ENCODE results near the gene AAMP.

Gene AAMP

DNA sequence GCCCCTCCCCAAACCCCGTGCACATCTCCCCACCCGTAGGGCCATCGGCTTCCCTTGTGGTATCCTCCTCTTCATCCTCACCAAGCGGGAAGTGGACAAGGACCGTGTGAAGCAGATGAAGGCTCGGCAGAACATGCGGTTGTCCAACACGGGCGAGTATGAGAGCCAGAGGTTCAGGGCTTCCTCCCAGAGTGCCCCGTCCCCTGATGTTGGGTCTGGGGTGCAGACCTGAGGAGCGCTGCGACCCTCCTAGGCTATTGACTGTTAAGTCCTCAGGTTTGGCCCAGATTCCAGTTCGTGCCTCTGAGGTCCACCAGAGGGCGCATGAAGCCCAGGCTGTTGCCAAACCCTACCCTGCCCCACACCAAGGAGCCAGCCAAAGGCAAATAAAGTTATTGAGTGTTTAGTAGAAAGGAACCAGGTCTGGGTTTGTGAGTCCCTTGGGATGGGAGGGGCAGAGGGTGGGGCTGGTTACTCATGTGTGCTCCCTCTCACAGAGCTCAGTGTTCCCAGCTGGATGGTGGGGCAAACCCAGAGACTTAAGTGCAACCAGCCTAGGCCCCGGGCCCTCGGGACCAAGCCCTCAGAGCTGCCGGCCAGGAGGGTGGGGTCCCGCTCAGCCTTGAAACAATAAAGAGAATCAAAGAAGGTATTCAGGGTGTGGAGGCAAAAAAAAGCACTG lies 2.7 kb upstream of the AAMP start (continued):
- TF ChIP-seq ZNF391 (tag by site-specific recombination; IDR thresholded peaks at IDR 0.05; ENCODE audit: borderline replicate concordance, low read depth) = 0 out of 2 replicates have a peak, but pooled peaks have one; percentile 37
- peak; percentile 63; the same call in 1 of the 2 replicates for TF ChIP-seq ZNF2 (tag by site-specific recombination; IDR thresholded peaks at IDR 0.05)
- TF ChIP-seq ZNF311 (tag by site-specific recombination; IDR thresholded peaks at IDR 0.05; ENCODE audit: borderline replicate concordance) = no peak
- no peak for TF ChIP-seq ZSCAN23 (tag by site-specific recombination; IDR thresholded peaks at IDR 0.05)
- no peak for TF ChIP-seq ZNF530 (tag by site-specific recombination; IDR thresholded peaks at IDR 0.05; ENCODE audit: low read depth)
- TF ChIP-seq ZNF561 (tag by site-specific recombination; IDR thresholded peaks at IDR 0.05; ENCODE audit: borderline replicate concordance) = 0 out of 2 replicates have a peak, but pooled peaks have one; percentile 37
- TF ChIP-seq, protein P1, sequence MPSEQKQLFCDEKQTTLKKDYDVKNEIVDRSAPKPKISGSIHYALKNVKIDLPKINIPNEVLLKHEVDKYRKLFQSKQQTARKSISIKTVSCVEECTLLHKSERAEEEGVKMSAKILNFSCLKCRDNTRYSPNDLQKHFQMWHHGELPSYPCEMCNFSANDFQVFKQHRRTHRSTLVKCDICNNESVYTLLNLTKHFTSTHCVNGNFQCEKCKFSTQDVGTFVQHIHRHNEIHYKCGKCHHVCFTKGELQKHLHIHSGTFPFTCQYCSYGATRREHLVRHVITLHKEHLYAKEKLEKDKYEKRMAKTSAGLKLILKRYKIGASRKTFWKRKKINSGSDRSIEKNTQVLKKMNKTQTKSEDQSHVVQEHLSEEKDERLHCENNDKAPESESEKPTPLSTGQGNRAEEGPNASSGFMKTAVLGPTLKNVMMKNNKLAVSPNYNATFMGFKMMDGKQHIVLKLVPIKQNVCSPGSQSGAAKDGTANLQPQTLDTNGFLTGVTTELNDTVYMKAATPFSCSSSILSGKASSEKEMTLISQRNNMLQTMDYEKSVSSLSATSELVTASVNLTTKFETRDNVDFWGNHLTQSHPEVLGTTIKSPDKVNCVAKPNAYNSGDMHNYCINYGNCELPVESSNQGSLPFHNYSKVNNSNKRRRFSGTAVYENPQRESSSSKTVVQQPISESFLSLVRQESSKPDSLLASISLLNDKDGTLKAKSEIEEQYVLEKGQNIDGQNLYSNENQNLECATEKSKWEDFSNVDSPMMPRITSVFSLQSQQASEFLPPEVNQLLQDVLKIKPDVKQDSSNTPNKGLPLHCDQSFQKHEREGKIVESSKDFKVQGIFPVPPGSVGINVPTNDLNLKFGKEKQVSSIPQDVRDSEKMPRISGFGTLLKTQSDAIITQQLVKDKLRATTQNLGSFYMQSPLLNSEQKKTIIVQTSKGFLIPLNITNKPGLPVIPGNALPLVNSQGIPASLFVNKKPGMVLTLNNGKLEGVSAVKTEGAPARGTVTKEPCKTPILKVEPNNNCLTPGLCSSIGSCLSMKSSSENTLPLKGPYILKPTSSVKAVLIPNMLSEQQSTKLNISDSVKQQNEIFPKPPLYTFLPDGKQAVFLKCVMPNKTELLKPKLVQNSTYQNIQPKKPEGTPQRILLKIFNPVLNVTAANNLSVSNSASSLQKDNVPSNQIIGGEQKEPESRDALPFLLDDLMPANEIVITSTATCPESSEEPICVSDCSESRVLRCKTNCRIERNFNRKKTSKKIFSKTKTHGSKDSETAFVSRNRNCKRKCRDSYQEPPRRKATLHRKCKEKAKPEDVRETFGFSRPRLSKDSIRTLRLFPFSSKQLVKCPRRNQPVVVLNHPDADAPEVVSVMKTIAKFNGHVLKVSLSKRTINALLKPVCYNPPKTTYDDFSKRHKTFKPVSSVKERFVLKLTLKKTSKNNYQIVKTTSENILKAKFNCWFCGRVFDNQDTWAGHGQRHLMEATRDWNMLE (tag by site-specific recombination; conservative IDR thresholded peaks at IDR 0.05; ENCODE audit: low read depth) = no peak
- no peak for TF ChIP-seq ZNF202 (tag by site-specific recombination; IDR thresholded peaks at IDR 0.05; ENCODE audit: borderline replicate concordance)
- TF ChIP-seq, protein P2, sequence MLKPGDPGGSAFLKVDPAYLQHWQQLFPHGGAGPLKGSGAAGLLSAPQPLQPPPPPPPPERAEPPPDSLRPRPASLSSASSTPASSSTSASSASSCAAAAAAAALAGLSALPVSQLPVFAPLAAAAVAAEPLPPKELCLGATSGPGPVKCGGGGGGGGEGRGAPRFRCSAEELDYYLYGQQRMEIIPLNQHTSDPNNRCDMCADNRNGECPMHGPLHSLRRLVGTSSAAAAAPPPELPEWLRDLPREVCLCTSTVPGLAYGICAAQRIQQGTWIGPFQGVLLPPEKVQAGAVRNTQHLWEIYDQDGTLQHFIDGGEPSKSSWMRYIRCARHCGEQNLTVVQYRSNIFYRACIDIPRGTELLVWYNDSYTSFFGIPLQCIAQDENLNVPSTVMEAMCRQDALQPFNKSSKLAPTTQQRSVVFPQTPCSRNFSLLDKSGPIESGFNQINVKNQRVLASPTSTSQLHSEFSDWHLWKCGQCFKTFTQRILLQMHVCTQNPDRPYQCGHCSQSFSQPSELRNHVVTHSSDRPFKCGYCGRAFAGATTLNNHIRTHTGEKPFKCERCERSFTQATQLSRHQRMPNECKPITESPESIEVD (tag by site-specific recombination; IDR thresholded peaks at IDR 0.05) = no peak
- 0 out of 2 replicates have a peak, but pooled peaks have one; percentile 37 for TF ChIP-seq ZFP37 (tag by site-specific recombination; IDR thresholded peaks at IDR 0.05)
- peak; percentile 51; the same call in 1 of the 2 replicates for TF ChIP-seq ZBTB20 (tag by site-specific recombination; IDR thresholded peaks at IDR 0.05)
- no peak for TF ChIP-seq ZXDB (tag by site-specific recombination; IDR thresholded peaks at IDR 0.05)
- TF ChIP-seq KLF1 (tag by site-specific recombination; IDR thresholded peaks at IDR 0.05) = peak; percentile 98
- TF ChIP-seq ZSCAN16 (tag by site-specific recombination; IDR thresholded peaks at IDR 0.05) = no peak
- no peak for TF ChIP-seq ZNF548 (tag by site-specific recombination; IDR thresholded peaks at IDR 0.05)
- TF ChIP-seq ZBTB17 (tag by site-specific recombination; IDR thresholded peaks at IDR 0.05) = 0 out of 2 replicates have a peak, but pooled peaks have one; percentile 19
- TF ChIP-seq ZNF214 (tag by site-specific recombination; IDR thresholded peaks at IDR 0.05; ENCODE audit: borderline replicate concordance) = no peak
- TF ChIP-seq ZNF350 (tag by site-specific recombination; IDR thresholded peaks at IDR 0.05) = no peak
- TF ChIP-seq SCRT1 (tag by site-specific recombination; IDR thresholded peaks at IDR 0.05; ENCODE audit: borderline replicate concordance) = no peak
- TF ChIP-seq, protein P3, sequence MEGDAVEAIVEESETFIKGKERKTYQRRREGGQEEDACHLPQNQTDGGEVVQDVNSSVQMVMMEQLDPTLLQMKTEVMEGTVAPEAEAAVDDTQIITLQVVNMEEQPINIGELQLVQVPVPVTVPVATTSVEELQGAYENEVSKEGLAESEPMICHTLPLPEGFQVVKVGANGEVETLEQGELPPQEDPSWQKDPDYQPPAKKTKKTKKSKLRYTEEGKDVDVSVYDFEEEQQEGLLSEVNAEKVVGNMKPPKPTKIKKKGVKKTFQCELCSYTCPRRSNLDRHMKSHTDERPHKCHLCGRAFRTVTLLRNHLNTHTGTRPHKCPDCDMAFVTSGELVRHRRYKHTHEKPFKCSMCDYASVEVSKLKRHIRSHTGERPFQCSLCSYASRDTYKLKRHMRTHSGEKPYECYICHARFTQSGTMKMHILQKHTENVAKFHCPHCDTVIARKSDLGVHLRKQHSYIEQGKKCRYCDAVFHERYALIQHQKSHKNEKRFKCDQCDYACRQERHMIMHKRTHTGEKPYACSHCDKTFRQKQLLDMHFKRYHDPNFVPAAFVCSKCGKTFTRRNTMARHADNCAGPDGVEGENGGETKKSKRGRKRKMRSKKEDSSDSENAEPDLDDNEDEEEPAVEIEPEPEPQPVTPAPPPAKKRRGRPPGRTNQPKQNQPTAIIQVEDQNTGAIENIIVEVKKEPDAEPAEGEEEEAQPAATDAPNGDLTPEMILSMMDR (tag by site-specific recombination; IDR thresholded peaks at IDR 0.05) = peak; percentile 90
- 0 out of 2 replicates have a peak, but pooled peaks have one; percentile 11 for TF ChIP-seq ZIC2 (tag by site-specific recombination; IDR thresholded peaks at IDR 0.05)
- TF ChIP-seq ZNF843 (tag by site-specific recombination; IDR thresholded peaks at IDR 0.05) = 0 out of 2 replicates have a peak, but pooled peaks have one; percentile 27
- no peak for TF ChIP-seq ZNF560 (tag by site-specific recombination; IDR thresholded peaks at IDR 0.05; ENCODE audit: borderline replicate concordance)
- no peak for TF ChIP-seq MEIS1 (CRISPR knock-in tag; IDR thresholded peaks at IDR 0.05; ENCODE audit: borderline replicate concordance)
- peak; percentile 59 for TF ChIP-seq GLIS1 (tag by site-specific recombination; IDR thresholded peaks at IDR 0.05)
- TF ChIP-seq PRDM1 (tag by site-specific recombination; IDR thresholded peaks at IDR 0.05) = no peak
- TF ChIP-seq ZNF184 (tag by site-specific recombination; IDR thresholded peaks at IDR 0.05) = peak; percentile 49; the same call in 1 of the 2 replicates
- TF ChIP-seq, protein P4, sequence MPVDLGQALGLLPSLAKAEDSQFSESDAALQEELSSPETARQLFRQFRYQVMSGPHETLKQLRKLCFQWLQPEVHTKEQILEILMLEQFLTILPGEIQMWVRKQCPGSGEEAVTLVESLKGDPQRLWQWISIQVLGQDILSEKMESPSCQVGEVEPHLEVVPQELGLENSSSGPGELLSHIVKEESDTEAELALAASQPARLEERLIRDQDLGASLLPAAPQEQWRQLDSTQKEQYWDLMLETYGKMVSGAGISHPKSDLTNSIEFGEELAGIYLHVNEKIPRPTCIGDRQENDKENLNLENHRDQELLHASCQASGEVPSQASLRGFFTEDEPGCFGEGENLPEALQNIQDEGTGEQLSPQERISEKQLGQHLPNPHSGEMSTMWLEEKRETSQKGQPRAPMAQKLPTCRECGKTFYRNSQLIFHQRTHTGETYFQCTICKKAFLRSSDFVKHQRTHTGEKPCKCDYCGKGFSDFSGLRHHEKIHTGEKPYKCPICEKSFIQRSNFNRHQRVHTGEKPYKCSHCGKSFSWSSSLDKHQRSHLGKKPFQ (tag by site-specific recombination; IDR thresholded peaks at IDR 0.05) = no peak
- peak; percentile 94 for TF ChIP-seq KLF10 (tag by site-specific recombination; IDR thresholded peaks at IDR 0.05)
- TF ChIP-seq HOXA7 (CRISPR knock-in tag; IDR thresholded peaks at IDR 0.05; ENCODE audit: borderline replicate concordance) = no peak
- no peak for TF ChIP-seq ZNF121 (tag by site-specific recombination; IDR thresholded peaks at IDR 0.05)

All from HEK293 (cell line).